GM12873 (cell line): ENCODE results near the gene MPP2.

ENCODE experiments used
- TF ChIP-seq, protein P1 (sequence below): IDR thresholded peaks from 2 replicates; pipeline ENCODE4 v1.5.1; 2012; ENCODE audit warnings: low read depth, mild to moderate bottlenecking, moderate library complexity, low read length, control low read depth; ENCODE audit not compliant: insufficient read depth; ENCODE audit errors: missing control alignments

Gene MPP2

GRCh38 chr17:43898446-43898845, 8.9 kb downstream of the MPP2 start:
- TF ChIP-seq, protein P1, sequence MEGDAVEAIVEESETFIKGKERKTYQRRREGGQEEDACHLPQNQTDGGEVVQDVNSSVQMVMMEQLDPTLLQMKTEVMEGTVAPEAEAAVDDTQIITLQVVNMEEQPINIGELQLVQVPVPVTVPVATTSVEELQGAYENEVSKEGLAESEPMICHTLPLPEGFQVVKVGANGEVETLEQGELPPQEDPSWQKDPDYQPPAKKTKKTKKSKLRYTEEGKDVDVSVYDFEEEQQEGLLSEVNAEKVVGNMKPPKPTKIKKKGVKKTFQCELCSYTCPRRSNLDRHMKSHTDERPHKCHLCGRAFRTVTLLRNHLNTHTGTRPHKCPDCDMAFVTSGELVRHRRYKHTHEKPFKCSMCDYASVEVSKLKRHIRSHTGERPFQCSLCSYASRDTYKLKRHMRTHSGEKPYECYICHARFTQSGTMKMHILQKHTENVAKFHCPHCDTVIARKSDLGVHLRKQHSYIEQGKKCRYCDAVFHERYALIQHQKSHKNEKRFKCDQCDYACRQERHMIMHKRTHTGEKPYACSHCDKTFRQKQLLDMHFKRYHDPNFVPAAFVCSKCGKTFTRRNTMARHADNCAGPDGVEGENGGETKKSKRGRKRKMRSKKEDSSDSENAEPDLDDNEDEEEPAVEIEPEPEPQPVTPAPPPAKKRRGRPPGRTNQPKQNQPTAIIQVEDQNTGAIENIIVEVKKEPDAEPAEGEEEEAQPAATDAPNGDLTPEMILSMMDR, result no peak

- TF ChIP-seq, protein P1, result no peak
Observed at GRCh38 chr17:43897831-43898230, 9.5 kb downstream of the MPP2 start.

- TF ChIP-seq, protein P1, result no peak
Observed at GRCh38 chr17:43892647-43892952, 14.7 kb downstream of the MPP2 start.

DNA sequence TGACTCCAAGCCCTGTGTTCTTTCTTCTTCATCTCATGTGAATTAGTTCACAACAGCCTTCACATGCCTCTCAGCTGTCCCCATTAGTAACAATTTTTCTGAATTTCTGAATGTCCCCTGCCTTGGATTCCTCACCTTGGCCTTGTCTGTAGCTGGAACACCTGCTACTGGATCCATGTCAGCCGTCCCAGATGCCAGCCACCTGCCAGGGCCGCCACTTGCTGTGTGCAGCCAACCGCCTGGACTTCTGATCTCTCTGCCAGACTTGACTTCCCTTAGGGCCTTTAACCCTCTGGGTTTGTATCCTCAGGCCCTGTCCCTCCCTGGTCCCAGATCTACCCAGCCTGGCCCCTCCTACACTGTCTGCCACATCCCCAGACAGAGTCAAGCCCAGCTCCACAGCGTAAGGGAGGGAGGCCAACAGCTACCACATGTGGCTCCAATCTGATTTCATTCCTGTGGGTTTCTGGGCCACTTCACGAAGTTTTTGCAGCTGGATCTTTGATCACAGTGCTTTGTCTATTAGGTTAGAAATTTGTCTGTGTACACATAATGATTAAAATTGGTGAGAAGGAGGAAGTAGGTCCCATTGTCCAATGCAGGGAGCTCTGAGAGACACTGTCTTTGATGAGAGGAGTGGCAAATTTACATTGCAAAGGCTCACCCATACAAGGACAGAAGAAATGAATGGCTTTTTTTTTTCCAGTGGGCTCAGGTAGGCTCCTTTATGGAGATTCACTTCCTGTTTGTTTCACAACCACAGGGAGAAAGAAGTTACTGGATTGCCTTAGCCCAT, 15.3 kb downstream of the MPP2 start:
- TF ChIP-seq, protein P1, result no peak

- TF ChIP-seq, protein P1, result no peak
Observed at GRCh38 chr17:43890240-43890639, 17.1 kb downstream of the MPP2 start.

DNA sequence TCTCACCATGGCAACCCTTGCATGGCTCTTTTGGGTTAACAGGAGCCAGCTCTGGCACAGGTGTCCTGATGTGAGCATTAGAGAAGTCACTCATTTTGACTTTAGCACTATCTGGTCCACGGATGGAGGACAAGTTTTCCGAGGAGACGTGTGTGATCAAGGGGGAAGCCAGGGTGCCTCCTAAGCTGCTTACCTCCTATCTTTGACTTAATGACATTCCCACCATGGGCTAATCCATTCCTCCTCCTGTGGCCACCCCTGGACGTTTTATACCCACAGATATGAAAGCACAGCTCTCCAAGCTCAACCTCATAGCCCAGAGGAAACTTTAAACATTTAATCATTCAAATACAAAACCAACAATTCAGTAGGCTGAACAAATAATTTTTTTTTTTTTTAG, 18.8 kb downstream of the MPP2 start:
- TF ChIP-seq, protein P1, result no peak

DNA sequence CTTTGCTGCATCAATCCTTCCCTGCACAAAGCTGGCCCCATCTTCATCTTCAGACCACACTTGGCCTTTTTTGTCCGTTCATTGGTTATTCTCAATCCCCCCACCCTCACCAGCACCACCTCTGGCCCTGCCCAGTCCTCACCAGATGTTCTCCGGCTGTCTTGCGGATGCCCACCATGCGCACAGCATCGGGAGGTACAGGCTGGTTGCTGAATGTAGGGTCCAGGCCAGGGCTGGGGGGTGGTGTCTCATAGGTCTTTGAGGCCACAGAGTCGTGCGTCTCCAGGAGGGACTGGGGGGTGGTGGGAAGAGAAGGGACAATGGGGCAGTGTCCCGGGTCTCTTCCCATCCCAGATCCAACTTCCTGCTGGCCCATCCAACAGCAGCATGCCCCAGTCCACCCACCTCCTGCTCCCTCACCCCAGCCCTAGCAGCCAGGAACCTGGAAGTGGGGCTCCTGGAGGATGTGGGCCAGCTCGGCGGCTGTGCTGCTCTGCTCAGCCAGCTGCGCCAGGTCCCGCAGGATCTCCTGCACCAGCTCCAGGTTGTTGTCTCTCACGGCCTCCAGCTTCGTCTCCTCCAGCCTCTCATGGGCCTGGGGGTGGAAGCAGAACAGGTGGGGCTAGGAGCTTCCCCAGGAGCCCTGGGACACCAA, 24.4 kb downstream of the MPP2 start:
- TF ChIP-seq, protein P1, result no peak
